GM10847 (cell line): Measurements from ENCODE around the gene LMAN1.

ENCODE experiments used
- POLR2A ChIP-seq: IDR thresholded peaks from 2 replicates; pipeline ENCODE4 v1.6.1; 2011; ENCODE audit not compliant: insufficient read length; ENCODE audit errors: extremely low read depth

Gene LMAN1

GRCh38 chr18:59298871-59299270, 60.2 kb downstream of the LMAN1 start:
- no peak for TF ChIP-seq POLR2A

- TF ChIP-seq POLR2A: no peak
Measured at GRCh38 chr18:59293317-59293716, 65.7 kb downstream of the LMAN1 start.

- no peak for TF ChIP-seq POLR2A
Measured at GRCh38 chr18:59286341-59286740, 72.7 kb downstream of the LMAN1 start.

- no peak for TF ChIP-seq POLR2A
Measured at GRCh38 chr18:59282341-59282740, 76.7 kb downstream of the LMAN1 start.

- TF ChIP-seq POLR2A: no peak
Measured at GRCh38 chr18:59279722-59280121, 79.3 kb downstream of the LMAN1 start.

GRCh38 chr18:59279193-59279592, 79.9 kb downstream of the LMAN1 start:
- TF ChIP-seq POLR2A: no peak

GRCh38 chr18:59278793-59279192, 80.3 kb downstream of the LMAN1 start:
- TF ChIP-seq POLR2A: no peak
